ENCODE data around the gene NLGN1. TPM values are rescaled to one million over a fixed set of nuclear protein-coding genes. Genes with fewer than 3 reads are reported as not detected.

NLGN1 gene
- total RNA-seq, 1 donor from 2014 or later, result not detected

DNA sequence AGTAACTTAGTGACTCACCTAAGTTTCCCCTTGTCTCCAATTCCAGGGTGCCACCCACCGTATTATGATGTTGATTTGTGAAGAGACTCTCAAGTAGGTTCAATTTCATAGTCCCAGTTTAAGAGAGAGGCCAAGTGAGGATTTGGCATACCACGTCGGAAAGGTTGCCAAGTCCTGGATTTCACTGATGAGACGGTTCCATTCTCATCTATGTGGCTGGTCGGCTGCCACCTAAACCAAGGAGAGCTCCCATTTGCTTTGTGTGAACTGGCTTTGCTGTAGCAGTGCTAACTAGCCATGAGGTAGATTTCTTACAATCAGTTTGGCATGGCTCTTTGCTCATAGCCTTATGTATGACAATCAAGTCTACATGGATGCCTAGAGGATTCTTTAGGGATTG is 653.6 kb downstream of the NLGN1 start:
- no peak overlapping the region for H3K27ac Mint-ChIP-seq
- intact Hi-C loops (cut with micrococcal nuclease), result no loop called here
- TF ChIP-seq, protein P1, sequence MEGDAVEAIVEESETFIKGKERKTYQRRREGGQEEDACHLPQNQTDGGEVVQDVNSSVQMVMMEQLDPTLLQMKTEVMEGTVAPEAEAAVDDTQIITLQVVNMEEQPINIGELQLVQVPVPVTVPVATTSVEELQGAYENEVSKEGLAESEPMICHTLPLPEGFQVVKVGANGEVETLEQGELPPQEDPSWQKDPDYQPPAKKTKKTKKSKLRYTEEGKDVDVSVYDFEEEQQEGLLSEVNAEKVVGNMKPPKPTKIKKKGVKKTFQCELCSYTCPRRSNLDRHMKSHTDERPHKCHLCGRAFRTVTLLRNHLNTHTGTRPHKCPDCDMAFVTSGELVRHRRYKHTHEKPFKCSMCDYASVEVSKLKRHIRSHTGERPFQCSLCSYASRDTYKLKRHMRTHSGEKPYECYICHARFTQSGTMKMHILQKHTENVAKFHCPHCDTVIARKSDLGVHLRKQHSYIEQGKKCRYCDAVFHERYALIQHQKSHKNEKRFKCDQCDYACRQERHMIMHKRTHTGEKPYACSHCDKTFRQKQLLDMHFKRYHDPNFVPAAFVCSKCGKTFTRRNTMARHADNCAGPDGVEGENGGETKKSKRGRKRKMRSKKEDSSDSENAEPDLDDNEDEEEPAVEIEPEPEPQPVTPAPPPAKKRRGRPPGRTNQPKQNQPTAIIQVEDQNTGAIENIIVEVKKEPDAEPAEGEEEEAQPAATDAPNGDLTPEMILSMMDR (IDR thresholded peaks at IDR 0.05), result no peak
- no peaks in the 10 kb centered on the region for H3K36me3 Mint-ChIP-seq (ENCODE audit: low read depth)
- ATAC-seq (ENCODE audit: low read depth) (no peak), DNase-seq (no peak)
- H3K27me3 Mint-ChIP-seq, result no peaks in the 10 kb centered on the region
- POLR2A ChIA-PET, result no interaction called here
- H3K9me3 Mint-ChIP-seq, result peaks cover 7% of the 10 kb centered on the region
- CTCF ChIA-PET, result no interaction called here
- H3K4me3 Mint-ChIP-seq, result no peak overlapping the region
- H3K4me1 Mint-ChIP-seq, result no peaks in the 10 kb centered on the region

DNA sequence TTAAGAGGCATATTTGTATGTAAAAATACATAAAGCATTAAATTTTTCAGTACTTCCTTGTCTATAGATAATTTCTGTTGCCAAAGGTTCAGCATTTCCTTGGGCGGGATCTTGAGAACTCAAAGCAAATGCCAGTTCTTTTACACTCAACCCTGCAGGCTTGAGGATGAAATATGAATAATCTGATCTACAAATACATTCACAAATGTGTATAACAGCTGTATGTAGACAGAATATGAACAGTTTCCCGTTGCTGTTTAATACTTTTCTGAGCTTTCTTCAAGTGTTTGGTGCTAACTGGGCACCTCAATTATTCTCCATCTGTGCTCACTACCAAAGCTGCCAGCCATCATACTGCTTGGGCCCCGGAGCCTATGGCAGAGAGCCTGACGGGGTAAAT is 661.3 kb downstream of the NLGN1 start:
- ATAC-seq (ENCODE audit: low read depth), result no peak
- ChIA-PET POLR2A (no interaction called here), CTCF (no interaction called here)
- Mint-ChIP-seq H3K27me3 (no peaks in the 10 kb centered on the region), H3K4me1 (no peaks in the 10 kb centered on the region), H3K27ac (no peak overlapping the region), H3K4me3 (no peak overlapping the region), H3K36me3 (ENCODE audit: low read depth) (no peaks in the 10 kb centered on the region), H3K9me3 (peaks cover 4% of the 10 kb centered on the region)
- TF ChIP-seq, protein P1 (IDR thresholded peaks at IDR 0.05), result no peak
- DNase-seq, result no peak
- intact Hi-C loops (cut with micrococcal nuclease), result no loop called here

DNA sequence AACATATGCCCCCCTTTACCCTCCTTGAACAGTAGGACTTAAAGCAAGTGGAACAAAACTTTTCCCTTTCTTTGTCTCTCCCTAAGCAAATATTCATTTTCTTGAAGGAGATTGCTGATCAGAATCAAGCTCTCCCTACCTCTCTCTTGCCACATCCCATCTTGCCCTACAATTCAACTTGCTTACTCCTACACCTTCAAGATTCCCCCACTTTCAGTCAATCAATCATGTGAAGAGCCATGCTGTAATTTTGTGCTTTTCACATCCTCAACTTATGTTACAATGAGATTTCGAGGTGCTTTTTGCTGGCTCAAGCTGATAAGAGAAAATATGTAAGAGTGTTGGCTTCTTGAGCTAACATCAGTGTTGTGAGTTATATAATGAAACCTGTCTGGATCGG is 662.9 kb downstream of the NLGN1 start:
- H3K4me3 Mint-ChIP-seq, result no peak overlapping the region
- ChIA-PET CTCF (no interaction called here), POLR2A (no interaction called here)
- H3K9me3 Mint-ChIP-seq, result peaks cover 4% of the 10 kb centered on the region
- intact Hi-C loops (cut with micrococcal nuclease), result no loop called here
- no peaks in the 10 kb centered on the region for H3K36me3 Mint-ChIP-seq (ENCODE audit: low read depth)
- TF ChIP-seq, protein P1 (IDR thresholded peaks at IDR 0.05), result no peak
- no peak overlapping the region for H3K27ac Mint-ChIP-seq
- no peaks in the 10 kb centered on the region for H3K4me1 Mint-ChIP-seq
- no peak for DNase-seq
- no peak for ATAC-seq (ENCODE audit: low read depth)
- no peaks in the 10 kb centered on the region for H3K27me3 Mint-ChIP-seq

DNA sequence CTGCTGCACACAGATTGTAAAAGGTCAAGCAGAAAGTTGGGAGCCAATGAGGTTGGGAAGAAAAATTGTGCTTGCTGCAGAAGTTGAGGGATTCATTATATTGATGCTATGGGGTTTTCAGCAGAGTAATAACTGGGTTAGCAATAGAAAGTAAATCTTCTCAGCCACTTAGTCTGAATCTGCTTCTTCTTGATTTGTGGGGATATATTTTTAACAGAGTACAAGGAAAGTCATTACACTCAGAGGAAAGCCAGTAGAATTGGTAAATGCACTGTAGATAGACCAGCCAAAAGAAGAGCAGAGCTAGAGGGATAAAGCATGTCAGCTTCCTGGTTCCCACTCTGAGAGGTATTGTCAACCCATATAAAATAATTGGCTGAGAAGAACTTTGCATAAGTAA is 663.6 kb downstream of the NLGN1 start:
- no peaks in the 10 kb centered on the region for H3K4me1 Mint-ChIP-seq
- no peak overlapping the region for H3K27ac Mint-ChIP-seq
- H3K27me3 Mint-ChIP-seq, result no peaks in the 10 kb centered on the region
- no peak for DNase-seq
- no peaks in the 10 kb centered on the region for H3K36me3 Mint-ChIP-seq (ENCODE audit: low read depth)
- intact Hi-C loops (cut with micrococcal nuclease), result no loop called here
- no peak for ATAC-seq (ENCODE audit: low read depth)
- TF ChIP-seq, protein P1 (IDR thresholded peaks at IDR 0.05), result no peak
- POLR2A ChIA-PET, result no interaction called here
- peaks cover 4% of the 10 kb centered on the region for H3K9me3 Mint-ChIP-seq
- no peak overlapping the region for H3K4me3 Mint-ChIP-seq
- CTCF ChIA-PET, result no interaction called here

DNA sequence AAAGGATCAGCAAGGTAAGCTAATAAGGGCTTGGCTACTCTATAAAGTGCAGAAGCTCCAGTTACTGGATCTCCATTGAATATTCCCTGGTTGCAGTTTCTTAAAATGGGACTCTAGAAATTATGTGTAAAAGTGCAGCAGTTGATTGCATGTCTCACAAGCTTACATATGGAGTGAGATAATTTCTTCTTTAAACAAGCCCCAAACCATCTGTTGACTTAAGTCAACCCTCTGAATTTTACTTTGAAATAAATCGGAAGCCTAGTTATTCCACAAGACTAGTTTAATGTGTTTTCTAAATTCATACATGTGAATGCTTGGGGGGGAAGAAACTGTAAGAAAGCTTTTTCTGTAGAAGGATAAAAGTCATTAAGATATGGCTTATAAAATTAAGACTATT is 664.2 kb downstream of the NLGN1 start:
- ATAC-seq (ENCODE audit: low read depth), result no peak
- Mint-ChIP-seq H3K4me3 (no peak overlapping the region), H3K9me3 (peaks cover 4% of the 10 kb centered on the region), H3K27ac (no peak overlapping the region), H3K27me3 (no peaks in the 10 kb centered on the region), H3K36me3 (ENCODE audit: low read depth) (no peaks in the 10 kb centered on the region), H3K4me1 (no peaks in the 10 kb centered on the region)
- intact Hi-C loops (cut with micrococcal nuclease), result no loop called here
- DNase-seq, result no peak
- ChIA-PET POLR2A (no interaction called here), CTCF (no interaction called here)
- TF ChIP-seq, protein P1 (IDR thresholded peaks at IDR 0.05), result no peak

All from activated B cell treated with CpG ODN at 0.5 μM for 24 hours (primary cell).